GM21447 (cell line): ENCODE measurements around the gene SH3PXD2A.
"Not testable (repeated sequence)": the region's sequence is repeated elsewhere in the genome, so short reads cannot be mapped to it uniquely, and the experiment has no call there.

Source experiments
- ATAC-seq: cut with Tn5 transposase; IDR thresholded peaks from one replicate; pipeline ENCODE4 v1.9.1; 2021; ENCODE audit not compliant: unreplicated experiment

The SH3PXD2A gene

GRCh38 chr10:103612462-103613365 lies 242.7 kb downstream of the SH3PXD2A start:
- ATAC-seq, result no peak

GRCh38 chr10:103610921-103611511 lies 244.4 kb downstream of the SH3PXD2A start:
- no peak for ATAC-seq

DNA sequence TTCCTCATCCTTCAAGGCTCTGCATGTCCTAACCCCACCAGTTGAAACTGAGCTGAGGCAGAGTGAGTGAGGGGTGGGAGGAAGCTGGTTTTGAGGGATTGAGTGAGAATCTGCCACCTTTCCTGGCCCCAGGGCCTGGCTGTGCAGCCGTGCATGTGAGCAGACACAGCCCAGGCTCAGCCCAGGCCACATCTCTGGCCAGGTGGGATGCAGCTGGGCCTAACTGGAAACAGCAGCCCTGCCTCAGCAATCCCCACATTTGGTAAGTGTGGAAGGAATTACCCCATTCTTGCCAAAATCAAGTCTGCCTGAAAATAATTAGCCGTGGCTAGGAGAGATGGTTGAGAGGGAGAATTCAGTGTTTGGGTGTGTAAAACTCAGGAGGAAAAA lies 245.3 kb downstream of the SH3PXD2A start:
- no peak for ATAC-seq

DNA sequence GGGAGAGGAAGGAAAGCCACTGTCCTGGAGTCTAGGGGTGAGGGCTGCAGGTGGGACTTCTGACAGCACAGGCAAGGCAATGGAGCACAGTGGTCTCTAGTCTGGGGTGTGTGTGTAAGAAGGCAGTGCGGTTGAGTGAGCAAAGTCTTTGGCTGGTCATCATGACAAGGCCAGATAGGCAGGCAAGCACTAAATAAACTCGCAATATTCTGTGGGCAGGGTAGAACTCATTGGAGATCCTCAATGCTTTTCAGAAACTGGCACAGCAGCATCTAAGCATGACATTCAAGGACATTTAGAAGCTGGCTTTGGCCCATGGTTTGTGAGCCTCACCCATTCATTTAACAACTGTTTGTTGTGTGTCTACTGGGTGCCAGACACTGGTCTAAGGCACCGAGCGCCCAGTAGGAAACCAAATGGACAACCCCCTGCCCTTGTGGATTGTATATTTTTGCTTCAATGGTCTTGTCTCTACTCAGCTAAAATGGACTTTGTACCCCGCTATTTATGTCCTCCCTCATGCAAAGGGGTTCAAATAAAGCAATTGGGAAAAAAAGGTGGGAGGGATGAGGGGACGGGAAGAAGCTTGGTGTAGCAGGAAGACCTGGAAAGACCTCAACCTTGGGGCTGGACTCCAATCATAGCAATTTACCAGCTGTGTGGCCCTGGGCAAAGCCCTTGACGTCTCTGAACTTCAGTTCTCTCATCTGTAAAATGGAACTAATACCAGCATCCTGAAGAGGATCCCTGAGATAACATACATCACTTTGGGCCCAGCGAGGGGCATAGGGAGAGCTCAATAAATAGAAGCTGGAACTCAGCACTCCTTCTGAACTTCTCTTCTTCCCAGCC lies 245.9 kb downstream of the SH3PXD2A start:
- no peak for ATAC-seq

DNA sequence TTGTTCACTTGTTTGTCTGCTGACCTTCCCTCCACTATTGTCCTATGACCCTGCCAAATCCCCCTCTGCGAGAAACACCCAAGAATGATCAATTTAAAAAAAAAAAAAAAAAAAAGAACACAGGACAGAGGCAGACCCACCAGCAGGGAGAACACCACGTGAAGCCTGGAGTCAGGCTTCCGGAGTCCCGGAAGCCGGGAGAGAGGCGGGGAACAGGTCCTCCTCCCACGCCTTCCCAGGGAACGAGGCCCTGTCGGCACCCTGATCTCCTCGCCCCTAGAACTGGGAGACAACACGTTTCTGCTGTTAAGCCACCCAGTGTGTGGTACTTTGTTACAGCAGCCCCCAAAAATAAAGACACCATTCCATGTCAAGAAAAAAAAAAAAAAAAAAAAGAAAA lies 247.3 kb downstream of the SH3PXD2A start:
- ATAC-seq, result not testable (repeated sequence)

GRCh38 chr10:103607051-103607450 lies 248.3 kb downstream of the SH3PXD2A start:
- ATAC-seq, result not testable (repeated sequence)

- not testable (repeated sequence) for ATAC-seq
Observed at GRCh38 chr10:103606097-103606438, 249.3 kb downstream of the SH3PXD2A start.

GRCh38 chr10:103605359-103606096 lies 249.8 kb downstream of the SH3PXD2A start:
- no peak for ATAC-seq

GRCh38 chr10:103603382-103603781 lies 252.0 kb downstream of the SH3PXD2A start:
- ATAC-seq, result no peak

DNA sequence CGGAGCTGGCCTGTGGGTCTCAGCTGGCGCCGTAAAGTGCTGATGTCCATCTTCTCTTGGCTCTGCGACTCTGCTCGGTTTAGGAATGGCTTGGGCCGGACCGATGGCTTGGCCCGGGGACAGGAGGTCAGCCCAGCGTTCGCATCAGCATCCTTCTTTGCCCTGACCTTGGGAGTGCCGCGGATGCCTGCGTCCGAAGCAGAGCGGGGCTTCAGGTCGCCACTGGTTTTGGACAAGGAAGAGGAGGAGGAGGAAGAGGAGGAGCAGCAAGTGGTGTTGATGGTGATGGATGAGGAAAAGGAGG lies 252.6 kb downstream of the SH3PXD2A start:
- no peak for ATAC-seq

- no peak for ATAC-seq
Observed at GRCh38 chr10:103602028-103602851, 253.1 kb downstream of the SH3PXD2A start.

DNA sequence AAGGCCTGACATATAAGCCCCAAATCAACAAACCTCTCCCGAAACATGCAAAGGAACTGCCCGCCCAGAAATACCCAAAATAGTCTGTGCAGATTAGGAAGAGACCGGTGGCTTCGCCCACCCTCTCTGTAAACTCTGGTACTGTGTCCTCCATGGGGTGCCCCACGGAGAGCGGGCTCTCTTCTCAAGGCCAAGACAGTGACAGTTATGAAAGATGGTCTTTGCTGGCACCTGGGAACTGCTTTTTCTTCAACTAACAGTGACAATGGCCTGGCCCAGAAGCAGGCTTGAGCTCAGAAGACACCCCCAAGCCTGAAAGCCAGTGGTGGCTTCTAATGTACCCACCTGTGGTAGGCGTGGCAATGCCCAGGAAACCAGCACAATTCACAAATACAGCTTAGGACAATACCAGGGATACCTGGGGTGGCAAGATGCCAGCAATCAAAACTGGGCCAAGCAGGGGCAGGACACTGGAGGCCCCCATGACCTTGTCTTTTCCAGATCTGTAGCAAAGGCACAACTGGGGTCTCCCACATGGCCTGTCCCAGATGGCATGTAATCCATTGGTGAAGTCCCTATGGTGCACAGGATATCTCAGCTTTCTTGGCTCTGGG lies 254.3 kb downstream of the SH3PXD2A start:
- no peak for ATAC-seq

- ATAC-seq, result no peak
Observed at GRCh38 chr10:103600325-103600724, 255.1 kb downstream of the SH3PXD2A start.

DNA sequence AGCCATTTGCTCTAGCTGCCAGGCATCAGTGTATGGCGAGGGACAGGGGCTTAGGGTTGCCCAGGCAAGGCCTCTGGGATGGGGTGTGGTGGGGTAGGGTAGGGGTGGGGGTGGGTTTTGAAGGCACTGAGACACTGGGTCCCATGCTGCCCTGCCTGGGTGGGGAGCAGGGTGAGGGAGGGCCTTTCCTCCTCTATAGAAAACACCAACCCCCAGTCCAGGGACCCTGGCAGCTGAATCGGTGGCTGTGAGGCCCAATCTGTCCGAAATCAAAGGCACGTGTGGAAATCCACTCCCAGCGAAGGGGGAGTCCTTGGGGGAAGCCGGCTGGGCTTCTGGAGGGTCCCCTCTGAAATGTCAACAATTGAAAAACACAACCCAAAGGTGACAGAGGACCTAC lies 255.5 kb downstream of the SH3PXD2A start:
- no peak for ATAC-seq

GRCh38 chr10:103599211-103599610 lies 256.2 kb downstream of the SH3PXD2A start:
- no peak for ATAC-seq

- ATAC-seq, result no peak
Observed at GRCh38 chr10:103598654-103599115, 256.7 kb downstream of the SH3PXD2A start.

GRCh38 chr10:103597003-103597402 lies 258.4 kb downstream of the SH3PXD2A start:
- no peak for ATAC-seq

DNA sequence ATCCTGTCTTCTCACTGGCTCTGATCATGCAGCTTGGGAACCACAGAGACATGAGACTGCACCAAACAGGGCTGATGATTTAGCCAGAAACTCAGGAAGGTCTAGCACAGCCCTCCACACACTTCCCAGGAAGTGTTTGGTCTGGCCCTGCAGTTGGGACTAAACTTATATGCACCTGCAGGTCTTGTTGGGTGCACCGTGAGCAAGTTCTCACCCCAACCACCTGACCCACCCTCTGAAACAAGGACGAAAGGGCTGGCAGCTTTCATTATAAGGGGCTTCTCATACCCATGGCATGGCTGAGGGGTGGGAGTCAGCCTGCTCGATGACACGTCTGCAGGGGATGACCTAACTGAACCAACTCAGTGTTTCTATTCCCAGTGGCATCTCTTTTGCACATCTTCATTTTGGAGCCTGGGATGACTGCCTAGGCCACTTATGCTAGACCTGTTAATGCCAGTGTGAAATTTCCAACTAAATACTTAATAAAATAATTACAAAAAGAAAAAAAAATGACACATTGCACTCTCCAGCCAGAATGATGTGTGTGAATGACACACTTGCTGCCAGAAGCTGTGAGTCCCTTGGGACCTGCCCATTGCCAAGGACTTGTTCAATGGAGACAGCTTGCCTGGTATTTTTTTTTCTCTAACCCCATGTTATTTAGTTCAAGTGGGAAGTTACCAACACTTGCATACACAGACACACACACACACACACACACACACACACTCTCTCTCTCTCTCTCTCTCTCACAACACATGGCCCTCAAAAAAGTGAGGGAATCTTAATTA lies 259.2 kb downstream of the SH3PXD2A start:
- ATAC-seq, result no peak

- no peak for ATAC-seq
Observed at GRCh38 chr10:103593022-103593570, 262.3 kb downstream of the SH3PXD2A start.
